IPS-15b (cell line): Measurements from ENCODE around the gene TMEM100.
A peak's percentile ranks its signal among the peaks of the same experiment; 100 is the strongest.

Source experiments
- H3K27me3 ChIP-seq: one replicate; pipeline ENCODE4 v1.6.1; 2013; ENCODE audit warnings: low read length; ENCODE audit not compliant: control insufficient read depth, insufficient read depth
- H3K36me3 ChIP-seq: one replicate; pipeline ENCODE4 v1.6.1; 2013; ENCODE audit warnings: low read length; ENCODE audit not compliant: control insufficient read depth, insufficient read depth
- H3K4me1 ChIP-seq: one replicate; pipeline ENCODE4 v1.6.1; 2013; ENCODE audit warnings: mild to moderate bottlenecking, low read length; ENCODE audit not compliant: control insufficient read depth, insufficient read depth
- H3K4me3 ChIP-seq: one replicate; pipeline ENCODE4 v1.5.1; 2013; ENCODE audit warnings: low read depth, low read length
- H3K9ac ChIP-seq: one replicate; pipeline ENCODE4 v1.6.1; 2013; ENCODE audit warnings: low read depth, mild to moderate bottlenecking, low read length
- H3K9me3 ChIP-seq: one replicate; pipeline ENCODE4 v1.6.1; 2013; ENCODE audit warnings: mild to moderate bottlenecking, low read length; ENCODE audit not compliant: control insufficient read depth, insufficient read depth

TMEM100 gene

GRCh38 chr17:55709440-55709839 lies 13.2 kb downstream of the TMEM100 start:
- Histone ChIP-seq H3K4me3 (no peak overlapping the region), H3K9ac (no peak overlapping the region), H3K36me3 (no peaks in the 10 kb centered on the region), H3K27me3 (no peaks in the 10 kb centered on the region), H3K4me1 (peaks cover 12% of the 10 kb centered on the region), H3K9me3 (no peaks in the 10 kb centered on the region)

DNA sequence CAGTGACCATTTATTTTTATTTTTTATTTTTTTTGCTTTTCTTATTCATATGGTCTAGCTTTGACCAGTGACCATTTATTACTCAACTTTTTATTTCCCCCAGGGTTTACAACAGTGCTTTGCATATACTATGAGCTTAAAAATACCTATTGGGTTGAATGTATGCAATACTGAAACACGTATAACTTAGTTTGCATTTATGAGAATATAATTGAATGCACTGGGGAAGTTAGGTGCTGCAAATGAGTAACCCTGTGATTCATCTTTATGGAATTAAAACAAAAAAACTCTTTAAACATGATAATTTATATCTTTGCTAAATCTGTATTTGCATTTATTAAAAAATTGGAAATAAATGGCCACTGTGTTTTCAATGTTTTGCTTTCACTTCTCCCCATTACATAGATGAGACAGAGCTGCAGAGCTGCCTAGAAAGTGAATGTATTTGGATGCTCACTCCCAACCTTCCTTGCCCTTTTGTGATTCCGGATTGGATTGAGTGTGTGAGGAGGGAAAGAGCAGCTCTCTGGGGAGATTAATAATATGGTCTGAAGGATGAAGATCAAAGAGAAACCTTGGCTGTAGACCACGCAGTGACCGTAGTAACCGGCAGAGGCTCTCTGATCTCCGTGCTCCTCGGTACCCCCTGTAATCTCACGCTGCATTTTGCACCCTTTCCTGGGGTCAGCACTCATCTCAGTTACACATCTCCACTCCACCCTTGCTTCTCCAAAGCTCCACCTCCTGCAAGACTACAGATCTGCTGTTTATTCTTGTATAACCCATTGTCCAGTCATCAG lies 14.3 kb downstream of the TMEM100 start:
- H3K9ac ChIP-seq: no peak overlapping the region
- no peaks in the 10 kb centered on the region for H3K27me3 ChIP-seq
- no peaks in the 10 kb centered on the region for H3K9me3 ChIP-seq
- no peak overlapping the region for H3K4me3 ChIP-seq
- no peaks in the 10 kb centered on the region for H3K36me3 ChIP-seq
- peaks cover 12% of the 10 kb centered on the region for H3K4me1 ChIP-seq

GRCh38 chr17:55706808-55707773 lies 15.6 kb downstream of the TMEM100 start:
- Histone ChIP-seq H3K9me3 (no peaks in the 10 kb centered on the region), H3K36me3 (no peaks in the 10 kb centered on the region), H3K4me1 (peaks cover 12% of the 10 kb centered on the region), H3K9ac (no peak overlapping the region), H3K4me3 (peak overlapping the region; percentile 1), H3K27me3 (no peaks in the 10 kb centered on the region)

DNA sequence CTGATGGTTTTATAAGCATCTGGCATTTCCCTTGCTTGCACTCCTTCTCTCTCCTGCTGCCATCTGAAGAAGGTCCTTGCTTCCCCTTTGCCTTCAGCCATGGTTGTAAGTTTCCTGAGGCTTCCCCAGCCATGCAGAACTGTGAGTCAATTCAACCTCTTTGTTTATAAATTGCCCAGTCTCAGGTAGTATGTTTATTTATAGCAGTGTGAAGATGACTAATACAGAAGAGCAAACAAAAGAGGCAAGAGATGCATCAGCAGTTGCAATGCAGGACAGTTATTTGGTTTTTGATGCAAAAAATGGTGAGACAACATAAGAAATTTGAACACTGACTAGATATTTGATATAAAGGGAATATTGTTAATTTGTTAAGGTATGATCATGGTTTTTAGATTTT lies 16.8 kb downstream of the TMEM100 start:
- no peaks in the 10 kb centered on the region for H3K27me3 ChIP-seq
- no peaks in the 10 kb centered on the region for H3K36me3 ChIP-seq
- H3K9ac ChIP-seq: no peak overlapping the region
- peaks cover 12% of the 10 kb centered on the region for H3K4me1 ChIP-seq
- H3K9me3 ChIP-seq: no peaks in the 10 kb centered on the region
- no peak overlapping the region for H3K4me3 ChIP-seq

DNA sequence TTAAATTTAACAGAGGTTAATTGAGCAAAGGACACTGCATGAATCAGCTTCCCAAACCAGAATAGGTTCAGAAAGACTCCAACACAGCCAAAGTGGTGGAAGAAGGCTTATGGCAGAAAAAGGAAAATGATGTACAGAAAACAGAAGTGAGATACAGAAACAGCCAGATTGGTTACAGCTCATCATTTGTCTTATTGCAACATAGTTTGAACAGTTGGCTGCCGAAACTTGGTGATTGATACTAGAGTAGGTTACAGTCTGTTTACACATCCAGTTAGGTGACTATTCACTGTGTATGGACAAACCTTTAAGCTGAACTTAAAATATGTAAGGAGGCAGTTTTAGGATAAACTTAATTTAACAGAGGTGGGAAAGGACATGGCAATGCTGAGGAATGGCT lies 18.3 kb downstream of the TMEM100 start:
- H3K9ac ChIP-seq: no peak overlapping the region
- H3K9me3 ChIP-seq: no peaks in the 10 kb centered on the region
- H3K4me3 ChIP-seq: no peak overlapping the region
- H3K36me3 ChIP-seq: no peaks in the 10 kb centered on the region
- H3K4me1 ChIP-seq: peaks cover 12% of the 10 kb centered on the region
- H3K27me3 ChIP-seq: no peaks in the 10 kb centered on the region

- H3K4me1 ChIP-seq: peaks cover 5% of the 10 kb centered on the region
- H3K9ac ChIP-seq: no peak overlapping the region
- no peaks in the 10 kb centered on the region for H3K27me3 ChIP-seq
- H3K36me3 ChIP-seq: no peaks in the 10 kb centered on the region
- H3K4me3 ChIP-seq: no peak overlapping the region
- no peaks in the 10 kb centered on the region for H3K9me3 ChIP-seq
Observed at GRCh38 chr17:55702150-55702549, 20.5 kb downstream of the TMEM100 start.

- no peaks in the 10 kb centered on the region for H3K4me1 ChIP-seq
- H3K9me3 ChIP-seq: no peaks in the 10 kb centered on the region
- no peaks in the 10 kb centered on the region for H3K27me3 ChIP-seq
- no peak overlapping the region for H3K4me3 ChIP-seq
- no peaks in the 10 kb centered on the region for H3K36me3 ChIP-seq
- no peak overlapping the region for H3K9ac ChIP-seq
Observed at GRCh38 chr17:55699181-55699860, 23.3 kb downstream of the TMEM100 start.

DNA sequence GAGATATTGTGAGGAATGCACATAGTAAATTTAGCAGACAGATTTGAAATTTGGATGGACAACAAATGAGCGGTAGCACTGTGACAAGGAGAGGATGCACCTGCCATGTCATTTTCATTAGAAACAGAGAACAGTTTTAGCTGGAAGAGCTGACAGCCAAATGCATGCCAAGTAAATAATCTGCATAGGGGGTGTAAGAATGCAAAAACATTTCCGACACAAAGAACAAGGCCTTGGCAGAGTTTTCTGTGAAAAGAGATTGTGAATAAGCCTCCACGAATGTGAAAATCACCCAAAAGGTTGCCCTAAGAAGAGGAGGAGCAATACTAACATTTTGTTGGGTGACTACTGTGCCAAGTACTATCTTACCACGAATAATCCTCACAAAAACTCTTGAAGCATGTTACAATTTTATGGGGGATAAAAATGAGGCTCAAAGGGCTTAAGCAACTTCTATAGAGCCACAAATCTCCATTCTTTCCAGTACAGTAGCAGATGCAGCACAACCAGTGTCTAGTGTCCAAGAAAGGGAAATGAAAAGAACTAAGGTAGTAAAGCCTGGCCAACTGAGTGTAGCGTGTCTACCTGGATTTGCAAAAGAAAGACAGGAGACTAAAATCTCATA lies 28.3 kb downstream of the TMEM100 start:
- Histone ChIP-seq H3K4me1 (no peaks in the 10 kb centered on the region), H3K9me3 (no peaks in the 10 kb centered on the region), H3K27me3 (no peaks in the 10 kb centered on the region), H3K9ac (no peak overlapping the region), H3K4me3 (no peak overlapping the region), H3K36me3 (no peaks in the 10 kb centered on the region)

DNA sequence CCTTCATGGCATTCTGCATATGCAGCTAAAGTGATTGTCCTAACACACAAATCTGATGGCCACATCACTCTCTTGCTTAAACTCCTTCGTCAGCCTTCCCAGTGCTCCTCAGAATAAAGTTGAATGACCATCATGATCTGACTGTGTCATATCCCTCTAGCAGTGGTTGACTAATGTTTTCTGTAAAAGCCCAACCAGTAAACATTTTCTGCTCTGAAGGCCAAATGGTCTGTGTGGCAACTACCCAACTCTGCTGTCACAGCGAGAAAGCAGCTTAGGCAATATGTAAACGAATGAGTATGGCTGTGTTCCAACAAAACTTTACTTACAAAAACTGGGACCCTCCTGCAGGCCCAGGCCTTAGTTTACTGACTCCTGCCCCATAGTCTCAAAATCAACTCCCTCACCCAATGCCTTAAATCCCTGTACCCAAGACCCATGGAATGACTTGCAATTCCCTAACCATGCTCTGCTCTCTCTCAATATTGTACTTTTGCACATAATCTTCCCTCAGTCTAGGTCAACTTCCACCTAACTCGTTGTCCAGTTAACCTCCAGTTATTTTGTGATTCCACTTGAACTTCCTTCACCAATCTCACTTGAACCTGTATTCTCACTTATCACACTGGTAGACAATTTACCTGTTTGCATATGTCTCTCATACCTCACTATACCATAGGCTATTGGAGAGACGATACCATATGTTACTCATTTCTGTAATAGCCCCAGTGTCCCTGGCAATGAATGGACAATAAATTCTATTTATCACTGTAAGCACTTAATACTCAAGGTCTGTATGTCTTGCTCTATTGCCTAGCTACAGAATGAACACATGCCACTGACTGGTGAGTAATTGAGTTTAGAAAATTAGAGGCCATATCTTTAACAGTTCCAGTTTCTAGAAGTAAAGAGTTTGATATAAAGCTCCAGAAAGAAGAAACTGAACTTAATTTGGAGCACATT lies 29.1 kb downstream of the TMEM100 start:
- Histone ChIP-seq H3K4me3 (no peak overlapping the region), H3K9me3 (no peaks in the 10 kb centered on the region), H3K4me1 (no peaks in the 10 kb centered on the region), H3K9ac (no peak overlapping the region), H3K27me3 (no peaks in the 10 kb centered on the region), H3K36me3 (no peaks in the 10 kb centered on the region)

DNA sequence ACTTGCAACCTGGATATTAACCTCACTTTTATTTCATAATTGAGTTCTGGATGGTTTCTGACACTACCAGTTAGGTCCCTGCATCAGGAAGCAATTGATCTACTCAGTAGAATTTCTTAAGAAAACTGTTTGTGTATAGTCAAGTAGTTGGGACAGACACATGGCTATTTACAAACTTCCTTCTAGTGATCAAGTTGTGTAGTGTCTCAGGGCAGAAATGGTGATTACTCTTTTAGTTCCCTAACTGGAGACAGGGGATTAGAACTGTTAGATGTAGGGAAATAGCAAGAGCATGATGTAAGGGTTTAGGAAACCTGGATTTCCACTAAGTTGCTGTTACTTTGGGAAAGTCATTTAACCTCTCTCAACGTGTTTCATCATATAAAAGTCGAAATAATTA lies 30.4 kb downstream of the TMEM100 start:
- no peaks in the 10 kb centered on the region for H3K4me1 ChIP-seq
- H3K9me3 ChIP-seq: peaks cover 7% of the 10 kb centered on the region
- no peaks in the 10 kb centered on the region for H3K36me3 ChIP-seq
- H3K27me3 ChIP-seq: no peaks in the 10 kb centered on the region
- no peak overlapping the region for H3K4me3 ChIP-seq
- no peak overlapping the region for H3K9ac ChIP-seq
